ENCODE measurements around the gene SLC51A.
A peak's percentile ranks its signal among the peaks of the same experiment; 100 is the strongest.

Gene SLC51A

DNA sequence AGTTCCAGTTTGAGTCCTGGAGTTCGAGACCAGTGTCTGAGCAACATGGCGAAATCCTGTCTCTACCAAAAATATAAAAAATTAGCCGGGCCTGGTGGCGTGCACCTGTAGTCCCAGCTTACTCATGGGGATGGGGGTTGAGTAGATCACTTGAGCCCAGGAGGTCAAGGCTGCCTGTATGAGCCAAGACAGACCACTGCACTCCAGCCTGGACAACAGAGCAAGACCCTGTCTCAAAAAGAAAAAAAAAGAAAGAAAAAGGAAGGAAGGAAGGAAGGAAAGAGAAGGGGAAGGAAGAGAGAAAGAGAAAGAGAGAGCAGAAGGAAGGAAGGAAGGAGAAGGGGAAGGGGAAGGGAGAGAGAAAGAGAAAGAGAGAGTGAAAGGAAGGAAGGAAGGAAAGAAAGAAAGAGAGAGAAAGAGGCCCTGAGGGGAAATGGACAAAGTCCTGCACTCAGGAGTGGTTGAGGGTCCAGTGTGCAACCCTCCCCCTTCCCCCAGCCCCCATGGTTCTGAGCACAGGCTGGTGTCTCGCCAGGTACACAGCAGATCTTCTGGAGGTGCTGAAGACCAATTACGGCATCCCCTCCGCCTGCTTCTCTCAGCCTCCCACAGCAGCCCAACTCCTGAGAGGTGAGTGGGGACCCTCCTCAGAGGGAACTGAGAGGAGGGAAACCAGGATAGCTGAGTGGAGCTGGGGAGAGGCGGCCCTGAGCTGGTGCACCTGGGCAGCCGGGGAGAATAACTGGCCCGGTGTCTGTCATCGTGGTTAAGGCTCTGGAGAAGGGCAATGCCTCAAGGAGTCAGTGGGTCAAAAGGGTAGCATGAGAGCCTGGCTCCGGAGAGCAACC, 1.2 kb downstream of the SLC51A start:
- no peak for DNase-seq

- no peak for DNase-seq
Observed at GRCh38 chr3:196218155-196218712, 1.9 kb downstream of the SLC51A start.

- DNase-seq: peak; percentile 44
Observed at GRCh38 chr3:196219194-196219969, 3.0 kb downstream of the SLC51A start.

DNA sequence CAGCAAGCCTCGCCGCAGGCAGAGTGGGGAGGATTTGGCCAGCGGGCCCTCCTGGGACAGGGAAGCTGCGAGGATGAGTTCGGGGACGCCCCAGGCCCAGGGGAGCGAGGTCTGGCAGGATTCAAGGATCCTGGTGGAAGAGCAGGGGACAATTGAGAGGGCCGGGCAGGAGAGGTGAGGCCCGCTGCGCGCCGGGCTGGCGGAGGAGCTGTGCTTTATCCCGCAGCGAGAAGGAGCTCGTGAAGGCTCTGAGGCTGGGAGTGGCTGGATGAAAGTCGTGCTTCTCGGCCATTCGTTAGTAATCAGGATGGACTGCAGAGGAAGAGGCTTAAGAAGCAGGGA, 3.6 kb downstream of the SLC51A start:
- no peak for DNase-seq

GRCh38 chr3:196220587-196220986, 4.3 kb downstream of the SLC51A start:
- DNase-seq: no peak

- no peak for DNase-seq
Observed at GRCh38 chr3:196220991-196221390, 4.7 kb downstream of the SLC51A start.

GRCh38 chr3:196222876-196223595, 6.7 kb downstream of the SLC51A start:
- peak; percentile 47 for DNase-seq

- DNase-seq: no peak
Observed at GRCh38 chr3:196225086-196225485, 8.8 kb downstream of the SLC51A start.

DNA sequence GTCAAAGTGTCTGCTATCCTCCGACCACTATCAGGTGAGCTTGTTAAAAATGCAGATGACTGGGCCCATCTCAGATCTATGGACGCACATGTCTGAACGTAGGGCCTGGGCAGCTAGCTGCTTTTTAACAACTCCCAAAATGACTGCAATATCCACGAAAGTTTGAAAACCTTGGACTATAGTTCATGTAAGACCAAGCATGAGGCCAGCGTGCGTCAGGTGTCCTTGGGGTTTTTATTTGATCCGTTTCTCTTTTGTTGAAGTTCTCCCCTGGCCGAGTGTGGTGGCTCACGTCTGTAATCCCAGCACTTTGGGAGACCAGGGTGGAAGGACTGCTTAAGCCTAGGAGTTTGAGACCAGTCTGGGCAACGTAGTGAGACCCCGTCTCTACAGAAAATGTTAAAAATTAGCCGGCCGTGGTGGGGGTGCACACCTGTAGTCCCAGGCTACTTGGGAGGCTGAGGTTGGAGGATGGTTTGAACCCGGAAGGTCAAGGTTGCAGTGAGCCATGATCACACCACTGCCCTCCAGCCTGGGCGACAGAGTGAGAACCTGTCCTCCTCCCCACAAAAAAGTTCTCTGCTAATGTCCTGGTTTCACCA, 9.5 kb downstream of the SLC51A start:
- DNase-seq: no peak

GRCh38 chr3:196227121-196227561, 10.8 kb downstream of the SLC51A start:
- DNase-seq: no peak

DNA sequence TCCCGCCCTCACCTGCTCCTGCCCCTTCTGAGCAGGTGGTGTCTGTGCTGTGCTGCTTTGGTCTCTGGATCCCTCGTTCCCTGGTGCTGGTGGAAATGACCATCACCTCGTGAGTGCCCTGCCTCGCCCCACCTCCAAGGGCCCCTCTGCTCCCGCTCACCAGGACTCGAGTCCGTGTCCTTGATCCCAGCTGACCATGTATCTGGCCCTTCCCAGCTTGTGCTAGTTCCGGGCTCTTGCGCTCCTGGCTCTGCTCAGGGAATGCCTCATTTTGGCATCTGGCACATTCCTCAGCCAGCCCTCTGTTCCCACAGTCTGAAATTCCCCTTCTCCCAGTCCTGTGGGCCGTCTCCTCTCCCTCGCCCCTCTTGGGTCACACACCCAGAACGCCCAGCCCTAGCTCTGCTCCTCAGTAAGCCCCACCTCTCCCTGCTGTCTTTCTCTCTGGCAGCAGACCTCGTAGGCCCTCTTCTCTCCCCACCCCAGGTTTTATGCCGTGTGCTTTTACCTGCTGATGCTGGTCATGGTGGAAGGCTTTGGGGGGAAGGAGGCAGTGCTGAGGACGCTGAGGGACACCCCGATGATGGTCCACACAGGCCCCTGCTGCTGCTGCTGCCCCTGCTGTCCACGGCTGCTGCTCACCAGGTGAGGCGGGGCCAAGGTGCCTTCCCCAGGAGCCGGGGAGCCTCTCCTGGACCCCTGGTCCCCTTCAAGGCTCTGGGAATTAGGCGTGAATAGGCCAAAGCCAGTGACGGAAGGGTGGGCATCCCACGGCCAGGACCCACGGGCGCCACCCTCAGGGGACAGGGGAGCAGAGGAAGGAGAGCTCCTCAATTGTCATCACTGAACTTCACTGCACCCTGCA, 11.5 kb downstream of the SLC51A start:
- no peak for DNase-seq

DNA sequence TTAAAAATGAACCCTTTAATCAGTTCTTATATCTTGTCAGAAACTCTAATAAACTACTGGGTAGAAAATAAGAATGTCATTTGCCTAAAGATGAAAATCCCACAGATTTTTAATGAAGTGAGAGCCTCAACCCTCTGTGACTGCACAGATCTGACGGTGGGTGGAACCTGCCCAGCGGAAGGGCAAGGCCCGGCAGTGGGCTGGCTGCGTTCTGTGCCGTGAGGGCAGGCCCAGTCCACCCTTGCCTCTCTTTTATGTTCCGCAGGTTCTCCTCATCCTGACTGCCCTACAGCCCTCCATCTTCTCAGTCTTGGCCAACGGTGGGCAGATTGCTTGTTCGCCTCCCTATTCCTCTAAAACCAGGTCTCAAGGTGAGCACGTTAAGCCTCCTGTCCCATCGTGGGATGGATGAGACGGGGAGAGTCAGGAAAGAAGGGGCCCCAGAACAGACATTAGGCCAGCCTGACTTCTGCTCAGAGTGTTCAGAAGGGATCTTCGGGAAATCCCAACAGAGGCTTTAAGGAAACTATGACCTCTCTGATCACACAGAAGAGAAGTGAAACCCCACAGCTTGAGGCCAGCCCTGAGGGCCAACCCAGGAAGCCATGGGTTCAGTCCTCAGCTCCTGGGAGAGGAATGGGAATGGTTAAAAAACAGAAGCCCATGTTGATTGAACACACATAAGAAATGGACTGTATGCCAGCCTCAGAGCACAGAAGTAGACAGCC, 16.0 kb downstream of the SLC51A start:
- DNase-seq: no peak

- DNase-seq: no peak
Observed at GRCh38 chr3:196232882-196233251, 16.5 kb downstream of the SLC51A start.

GRCh38 chr3:196235452-196236122, 19.3 kb downstream of the SLC51A start:
- DNase-seq: no peak

GRCh38 chr3:196236223-196236622, 19.9 kb downstream of the SLC51A start:
- no peak for DNase-seq

GRCh38 chr3:196237203-196237602, 20.9 kb downstream of the SLC51A start:
- DNase-seq: no peak

DNA sequence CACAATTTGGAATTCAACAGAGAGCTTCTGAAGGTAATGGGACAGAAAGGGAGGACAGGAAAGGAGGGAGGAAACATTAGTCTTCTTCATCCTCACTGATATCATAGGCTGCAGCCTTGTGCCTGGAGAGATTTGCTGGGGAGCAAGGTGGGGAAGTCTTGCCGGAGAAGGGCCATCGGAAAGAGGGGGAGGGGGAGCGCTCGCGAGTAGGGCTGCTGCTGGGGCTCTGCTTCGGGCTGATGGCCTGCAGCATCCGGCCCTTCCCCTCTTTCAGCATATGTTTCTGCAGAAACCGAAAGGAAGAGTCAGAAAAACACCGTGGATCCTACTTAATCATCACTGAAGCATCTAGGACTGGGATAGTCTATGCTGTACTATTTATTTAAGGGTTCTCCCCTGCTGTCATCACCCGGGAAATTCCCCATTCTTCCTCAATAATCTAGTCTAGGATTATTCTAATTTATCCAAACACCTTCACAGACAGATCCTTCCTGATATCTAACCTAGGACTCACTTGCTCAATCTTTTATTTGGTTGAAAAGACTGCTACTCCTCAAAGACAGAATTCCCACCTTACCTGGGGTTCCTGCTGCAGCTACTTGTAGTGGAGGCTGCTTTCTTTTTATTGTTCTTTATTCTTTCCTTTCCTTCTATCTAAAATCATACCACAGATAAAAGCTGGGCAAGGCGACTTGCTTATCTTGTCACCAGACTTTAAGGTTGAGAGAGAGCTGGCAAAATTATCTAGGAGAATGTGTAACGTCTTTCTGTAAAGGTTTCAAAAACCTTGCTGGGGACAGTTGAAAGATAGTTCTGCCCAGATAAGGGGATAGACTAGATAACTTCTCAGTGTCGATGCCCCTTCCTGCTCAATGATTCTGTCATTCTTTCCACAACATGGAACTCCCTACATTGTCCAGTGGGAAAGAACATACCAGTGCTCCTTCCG, 22.6 kb downstream of the SLC51A start:
- no peak for DNase-seq

- DNase-seq: no peak
Observed at GRCh38 chr3:196240424-196240823, 24.1 kb downstream of the SLC51A start.

DNA sequence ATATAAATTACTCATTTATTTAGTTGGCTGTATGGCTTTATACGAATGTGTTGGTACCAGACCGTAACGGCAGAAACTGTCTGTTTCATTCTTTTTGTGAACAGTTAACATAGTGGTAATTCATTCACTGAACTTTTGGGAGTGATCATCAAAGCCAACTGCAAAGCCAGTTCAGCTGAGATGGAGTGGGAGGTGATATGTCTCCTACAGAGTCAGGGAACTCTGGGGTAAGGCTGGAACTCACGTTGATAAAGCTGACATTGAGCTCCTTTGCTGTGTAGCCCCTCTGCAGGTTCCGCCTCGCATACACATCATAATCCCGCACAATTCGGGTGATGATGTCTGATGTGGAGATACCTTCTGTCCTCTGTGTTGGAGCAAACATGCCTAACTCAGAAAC, 25.4 kb downstream of the SLC51A start:
- DNase-seq: no peak
